HEK293 (cell line): ENCODE measurements around the gene DDX18.

Experiments
- BCL6B ChIP-seq: fragments of 450-650 bp; formaldehyde crosslinking; IDR thresholded peaks from 2 replicates; pipeline ENCODE4 v1.5.1; 2017; ENCODE audit warnings: missing biosample characterization, missing genetic modification characterization
- GLI4 ChIP-seq: fragments of 450-650 bp; formaldehyde crosslinking; IDR thresholded peaks from 2 replicates; pipeline ENCODE4 v1.5.1; 2016; ENCODE audit warnings: missing biosample characterization, missing genetic modification characterization
- GLIS2 ChIP-seq: fragments of 450-650 bp; formaldehyde crosslinking; IDR thresholded peaks from 2 replicates; pipeline ENCODE4 v1.5.1; 2016; ENCODE audit warnings: missing biosample characterization, missing genetic modification characterization
- HIC1 ChIP-seq: fragments of 450-650 bp; formaldehyde crosslinking; IDR thresholded peaks from 2 replicates; pipeline ENCODE4 v1.5.1; 2016; ENCODE audit warnings: missing biosample characterization, missing genetic modification characterization
- HOXD13 ChIP-seq: sonication (generic); formaldehyde crosslinking; IDR thresholded peaks from 2 replicates; pipeline ENCODE4 v1.8.0; 2022; ENCODE audit warnings: missing genetic modification reagents, borderline replicate concordance
- RBAK ChIP-seq: fragments of 450-650 bp; formaldehyde crosslinking; IDR thresholded peaks from 2 replicates; pipeline ENCODE4 v1.5.1; 2016; ENCODE audit warnings: missing biosample characterization, missing genetic modification characterization
- SP2 ChIP-seq: fragments of 450-650 bp; formaldehyde crosslinking; IDR thresholded peaks from 2 replicates; pipeline ENCODE4 v1.5.1; 2016; ENCODE audit warnings: missing biosample characterization, missing genetic modification characterization
- YY1 ChIP-seq: fragments of 450-650 bp; formaldehyde crosslinking; IDR thresholded peaks from 2 replicates; pipeline ENCODE4 v1.5.1; 2018; ENCODE audit warnings: missing biosample characterization, missing genetic modification characterization
- ZFP41 ChIP-seq: fragments of 450-650 bp; formaldehyde crosslinking; IDR thresholded peaks from 2 replicates; pipeline ENCODE4 v1.5.1; 2016; ENCODE audit warnings: missing biosample characterization, missing genetic modification characterization, borderline replicate concordance
- ZNF146 ChIP-seq: fragments of 450-650 bp; formaldehyde crosslinking; IDR thresholded peaks from 2 replicates; pipeline ENCODE4 v1.5.1; 2016; ENCODE audit warnings: missing biosample characterization, missing genetic modification characterization
- ZNF18 ChIP-seq: fragments of 450-650 bp; formaldehyde crosslinking; IDR thresholded peaks from 2 replicates; pipeline ENCODE4 v1.5.1; 2016; ENCODE audit warnings: missing biosample characterization, missing genetic modification characterization
- ZNF184 ChIP-seq: fragments of 450-650 bp; IDR thresholded peaks from 2 replicates; pipeline ENCODE4 v1.5.1; 2018; ENCODE audit warnings: missing biosample characterization, mild to moderate bottlenecking, missing genetic modification characterization
- ZNF202 ChIP-seq: fragments of 450-650 bp; formaldehyde crosslinking; IDR thresholded peaks from 2 replicates; pipeline ENCODE4 v1.5.1; 2016; ENCODE audit warnings: missing biosample characterization, missing genetic modification characterization, borderline replicate concordance
- ZNF274 ChIP-seq, 2 experiments: fragments of 200-500 bp in 1 of 2; fragments of 450-650 bp in 1 of 2; sonication (Bioruptor generic) in 1 of 2; formaldehyde crosslinking in 1 of 2; IDR thresholded peaks; 2 replicates each; pipeline versions ENCODE4 v1.5.1 to v1.6.1; 2014 to 2016; ENCODE audit warnings: borderline replicate concordance in 1 of 2, inconsistent platforms in 1 of 2, low read length in 1 of 2, missing biosample characterization in 1 of 2, missing genetic modification characterization in 1 of 2
- ZNF280D ChIP-seq: fragments of 450-650 bp; formaldehyde crosslinking; IDR thresholded peaks from 2 replicates; pipeline ENCODE4 v1.5.1; 2016; ENCODE audit warnings: missing biosample characterization, missing genetic modification characterization
- ZNF335 ChIP-seq: fragments of 450-650 bp; formaldehyde crosslinking; conservative IDR thresholded peaks from 2 replicates; pipeline ENCODE4 v1.5.1; 2016; ENCODE audit warnings: missing biosample characterization, missing genetic modification characterization
- ZNF391 ChIP-seq: fragments of 450-650 bp; formaldehyde crosslinking; IDR thresholded peaks from 2 replicates; pipeline ENCODE4 v1.5.1; 2016; ENCODE audit warnings: low read depth, missing biosample characterization, missing genetic modification characterization, borderline replicate concordance
- ZNF473 ChIP-seq: fragments of 450-650 bp; formaldehyde crosslinking; IDR thresholded peaks from 2 replicates; pipeline ENCODE4 v1.5.1; 2017; ENCODE audit warnings: missing biosample characterization, missing genetic modification characterization
- ZNF521 ChIP-seq: fragments of 450-650 bp; formaldehyde crosslinking; IDR thresholded peaks from 2 replicates; pipeline ENCODE4 v1.5.1; 2017; ENCODE audit warnings: missing biosample characterization, mild to moderate bottlenecking, missing genetic modification characterization
- ZNF571 ChIP-seq: fragments of 450-650 bp; formaldehyde crosslinking; IDR thresholded peaks from 2 replicates; pipeline ENCODE4 v1.5.0; 2017; ENCODE audit warnings: missing biosample characterization, missing genetic modification characterization
- ZNF585B ChIP-seq: fragments of 450-650 bp; formaldehyde crosslinking; IDR thresholded peaks from 2 replicates; pipeline ENCODE4 v1.5.1; 2016; ENCODE audit warnings: missing biosample characterization, missing genetic modification characterization
- ZNF626 ChIP-seq: fragments of 450-650 bp; sonication (Bioruptor Pico); formaldehyde crosslinking; IDR thresholded peaks from 2 replicates; pipeline ENCODE4 v1.5.1; 2018; ENCODE audit warnings: missing biosample characterization, missing genetic modification characterization, inconsistent platforms
- ZNF677 ChIP-seq: fragments of 450-650 bp; IDR thresholded peaks from 2 replicates; pipeline ENCODE4 v1.5.0; 2018; ENCODE audit warnings: missing biosample characterization, mild to moderate bottlenecking, missing genetic modification characterization, moderate library complexity
- ZNF701 ChIP-seq: fragments of 450-650 bp; formaldehyde crosslinking; IDR thresholded peaks from 2 replicates; pipeline ENCODE4 v1.5.1; 2016; ENCODE audit warnings: missing biosample characterization, missing genetic modification characterization
- ZNF747 ChIP-seq: fragments of 450-650 bp; formaldehyde crosslinking; IDR thresholded peaks from 2 replicates; pipeline ENCODE4 v1.5.1; 2016; ENCODE audit warnings: missing biosample characterization, missing genetic modification characterization
- ZSCAN23 ChIP-seq: fragments of 450-650 bp; formaldehyde crosslinking; IDR thresholded peaks from 2 replicates; pipeline ENCODE4 v1.5.1; 2016; ENCODE audit warnings: missing biosample characterization, missing genetic modification characterization
- TF ChIP-seq, protein P1 (sequence below): fragments of 450-650 bp; formaldehyde crosslinking; IDR thresholded peaks from 2 replicates; pipeline ENCODE4 v1.5.1; 2016; ENCODE audit warnings: missing biosample characterization, missing genetic modification characterization
- TF ChIP-seq, protein P2 (sequence below): fragments of 450-650 bp; formaldehyde crosslinking; IDR thresholded peaks from 2 replicates; pipeline ENCODE4 v1.5.1; 2017; ENCODE audit warnings: missing biosample characterization, missing genetic modification characterization

DDX18 gene

GRCh38 chr2:117814417-117815264 lies at the start of gene DDX18 (continued):
- TF ChIP-seq ZNF280D (tag by site-specific recombination) = no peak
- TF ChIP-seq ZNF184 (tag by site-specific recombination) = no peak
- TF ChIP-seq ZFP41 (tag by site-specific recombination) = no peak
- no peak for TF ChIP-seq ZNF571 (tag by site-specific recombination)
- TF ChIP-seq GLIS2 = no peak
- no peak for TF ChIP-seq ZNF585B
- TF ChIP-seq ZNF677 (tag by site-specific recombination) = no peak
- TF ChIP-seq ZNF274 (IDR thresholded peaks at IDR 0.05; ENCODE audit: low read length) = no peak
- TF ChIP-seq ZNF274 (tag by site-specific recombination; IDR thresholded peaks at IDR 0.05; ENCODE audit: borderline replicate concordance) = no peak
- 0 out of 2 replicates have a peak, but pooled peaks have one; percentile 39 for TF ChIP-seq YY1 (tag by site-specific recombination)
- no peak for TF ChIP-seq GLI4 (tag by site-specific recombination)
- no peak for TF ChIP-seq ZNF747 (tag by site-specific recombination)
- no peak for TF ChIP-seq ZNF626 (tag by site-specific recombination)
- TF ChIP-seq ZSCAN23 = no peak
- no peak for TF ChIP-seq HOXD13 (CRISPR knock-in tag)
- TF ChIP-seq ZNF391 (tag by site-specific recombination) = 0 out of 2 replicates have a peak, but pooled peaks have one; percentile 27
- TF ChIP-seq ZNF202 = no peak
- no peak for TF ChIP-seq BCL6B
- TF ChIP-seq, protein P1, sequence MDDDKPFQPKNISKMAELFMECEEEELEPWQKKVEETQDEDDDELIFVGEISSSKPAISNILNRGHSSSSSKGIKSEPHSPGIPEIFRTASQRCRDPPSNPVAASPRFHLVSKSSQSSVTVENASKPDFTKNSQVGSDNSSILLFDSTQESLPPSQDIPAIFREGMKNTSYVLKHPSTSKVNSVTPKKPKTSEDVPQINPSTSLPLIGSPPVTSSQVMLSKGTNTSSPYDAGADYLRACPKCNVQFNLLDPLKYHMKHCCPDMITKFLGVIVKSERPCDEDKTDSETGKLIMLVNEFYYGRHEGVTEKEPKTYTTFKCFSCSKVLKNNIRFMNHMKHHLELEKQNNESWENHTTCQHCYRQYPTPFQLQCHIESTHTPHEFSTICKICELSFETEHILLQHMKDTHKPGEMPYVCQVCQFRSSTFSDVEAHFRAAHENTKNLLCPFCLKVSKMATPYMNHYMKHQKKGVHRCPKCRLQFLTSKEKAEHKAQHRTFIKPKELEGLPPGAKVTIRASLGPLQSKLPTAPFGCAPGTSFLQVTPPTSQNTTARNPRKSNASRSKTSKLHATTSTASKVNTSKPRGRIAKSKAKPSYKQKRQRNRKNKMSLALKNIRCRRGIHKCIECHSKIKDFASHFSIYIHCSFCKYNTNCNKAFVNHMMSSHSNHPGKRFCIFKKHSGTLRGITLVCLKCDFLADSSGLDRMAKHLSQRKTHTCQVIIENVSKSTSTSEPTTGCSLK (tag by site-specific recombination) = no peak
- no peak for TF ChIP-seq RBAK (tag by site-specific recombination)
- TF ChIP-seq ZNF146 (tag by site-specific recombination) = no peak
- peak; percentile 81 for TF ChIP-seq SP2
- no peak for TF ChIP-seq ZNF701
- no peak for TF ChIP-seq ZNF521 (tag by site-specific recombination)
- TF ChIP-seq ZNF18 (tag by site-specific recombination) = peak; percentile 70; the same call in 1 of the 2 replicates
- TF ChIP-seq ZNF473 (tag by site-specific recombination) = no peak
- peak; percentile 91 for TF ChIP-seq ZNF335 (tag by site-specific recombination)
- peak; percentile 84 for TF ChIP-seq HIC1
- TF ChIP-seq, protein P2, sequence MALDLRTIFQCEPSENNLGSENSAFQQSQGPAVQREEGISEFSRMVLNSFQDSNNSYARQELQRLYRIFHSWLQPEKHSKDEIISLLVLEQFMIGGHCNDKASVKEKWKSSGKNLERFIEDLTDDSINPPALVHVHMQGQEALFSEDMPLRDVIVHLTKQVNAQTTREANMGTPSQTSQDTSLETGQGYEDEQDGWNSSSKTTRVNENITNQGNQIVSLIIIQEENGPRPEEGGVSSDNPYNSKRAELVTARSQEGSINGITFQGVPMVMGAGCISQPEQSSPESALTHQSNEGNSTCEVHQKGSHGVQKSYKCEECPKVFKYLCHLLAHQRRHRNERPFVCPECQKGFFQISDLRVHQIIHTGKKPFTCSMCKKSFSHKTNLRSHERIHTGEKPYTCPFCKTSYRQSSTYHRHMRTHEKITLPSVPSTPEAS (tag by site-specific recombination) = no peak
